ENCODE results near the gene TECPR1.

TECPR1 gene

GRCh38 chr7:98186452-98187137 lies 65.4 kb downstream of the TECPR1 start:
- DNase-seq, result no peak

GRCh38 chr7:98185101-98185500 lies 66.9 kb downstream of the TECPR1 start:
- DNase-seq, result no peak

- DNase-seq, result no peak
Observed at GRCh38 chr7:98180751-98181150, 71.3 kb downstream of the TECPR1 start.

- no peak for DNase-seq
Observed at GRCh38 chr7:98178762-98179490, 73.1 kb downstream of the TECPR1 start.

- no peak for DNase-seq
Observed at GRCh38 chr7:98178321-98178720, 73.7 kb downstream of the TECPR1 start.

GRCh38 chr7:98177553-98177952 lies 74.5 kb downstream of the TECPR1 start:
- no peak for DNase-seq

GRCh38 chr7:98175260-98175940 lies 76.6 kb downstream of the TECPR1 start:
- no peak for DNase-seq

- DNase-seq, result no peak
Observed at GRCh38 chr7:98174334-98175259, 77.4 kb downstream of the TECPR1 start.

- no peak for DNase-seq
Observed at GRCh38 chr7:98171449-98171848, 80.6 kb downstream of the TECPR1 start.

- no peak for DNase-seq
Observed at GRCh38 chr7:98170966-98171365, 81.1 kb downstream of the TECPR1 start.

- DNase-seq, result no peak
Observed at GRCh38 chr7:98168904-98169621, 83.0 kb downstream of the TECPR1 start.

GRCh38 chr7:98168181-98168903 lies 83.7 kb downstream of the TECPR1 start:
- peak; percentile 58 for DNase-seq

- DNase-seq, result no peak
Observed at GRCh38 chr7:98167653-98168052, 84.4 kb downstream of the TECPR1 start.

GRCh38 chr7:98166668-98166970 lies 85.4 kb downstream of the TECPR1 start:
- no peak for DNase-seq

GRCh38 chr7:98165827-98166667 lies 86.0 kb downstream of the TECPR1 start:
- DNase-seq, result peak; percentile 64
